NCI-H1436 treated with DMSO at 0.1 percent for 48 hours (cell line): ENCODE data around the gene PTPN4.
"Not testable (repeated sequence)": the region's sequence is repeated elsewhere in the genome, so short reads cannot be mapped to it uniquely, and the experiment has no call there.

Experiments used
- DNase-seq: peaks from one replicate; lab custom pipeline; 2025; lab: John Stamatoyannopoulos, UW

PTPN4 gene

DNA sequence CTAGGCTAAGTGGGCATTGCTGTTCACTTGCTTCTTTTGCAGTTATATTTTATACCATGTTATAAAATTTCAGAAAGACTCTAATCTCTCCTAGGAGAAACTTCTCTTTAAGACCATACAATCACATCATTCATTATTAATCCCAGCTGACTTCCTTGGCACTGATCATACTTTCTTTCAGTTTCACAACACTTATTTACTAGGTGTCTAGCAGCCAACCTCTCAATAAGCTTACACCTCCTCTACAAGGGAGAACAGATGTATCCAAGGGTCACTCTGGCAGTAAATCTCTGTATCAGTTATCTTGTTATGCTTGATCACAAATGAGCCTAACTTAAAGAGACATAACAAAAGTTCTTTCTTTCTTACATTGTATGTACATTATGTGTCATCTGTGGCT is 183.3 kb downstream of the PTPN4 start:
- no peak for DNase-seq

DNA sequence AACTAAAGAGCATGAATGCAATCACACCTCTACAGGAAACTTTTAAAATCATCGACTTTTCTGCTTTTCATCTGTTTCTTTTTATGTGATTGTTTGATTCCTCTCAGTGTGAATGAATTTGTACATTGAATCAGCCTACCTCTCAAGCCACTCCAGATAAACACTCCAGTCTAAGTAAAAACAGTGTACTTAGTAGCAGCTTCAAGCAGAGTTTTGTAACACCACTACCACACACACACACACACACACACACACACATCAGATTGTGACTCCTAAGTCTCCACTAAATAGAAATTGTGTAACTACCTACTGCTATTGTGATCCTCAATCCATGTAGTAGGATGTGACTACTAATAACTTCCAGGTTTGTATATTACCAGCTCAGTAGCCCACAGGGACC is 187.8 kb downstream of the PTPN4 start:
- no peak for DNase-seq

DNA sequence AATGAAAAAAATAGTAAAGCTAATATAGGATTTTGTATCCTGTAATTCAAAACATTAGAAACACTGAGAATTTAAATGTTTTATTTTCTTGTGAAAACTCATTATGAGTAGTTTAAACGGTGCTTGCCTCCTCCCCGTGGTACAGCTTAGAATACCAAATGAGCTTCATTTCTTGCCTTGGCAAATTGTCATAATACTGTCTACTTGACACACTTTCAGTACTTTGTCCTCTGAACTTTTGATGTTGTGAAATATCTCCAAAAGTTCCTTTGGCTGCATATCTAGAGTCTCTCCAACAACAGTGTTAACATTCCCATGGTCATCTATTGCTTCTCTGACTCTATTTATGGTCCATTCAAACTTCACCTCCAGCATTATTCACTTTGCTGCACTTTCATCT is 191.2 kb downstream of the PTPN4 start:
- no peak for DNase-seq

DNA sequence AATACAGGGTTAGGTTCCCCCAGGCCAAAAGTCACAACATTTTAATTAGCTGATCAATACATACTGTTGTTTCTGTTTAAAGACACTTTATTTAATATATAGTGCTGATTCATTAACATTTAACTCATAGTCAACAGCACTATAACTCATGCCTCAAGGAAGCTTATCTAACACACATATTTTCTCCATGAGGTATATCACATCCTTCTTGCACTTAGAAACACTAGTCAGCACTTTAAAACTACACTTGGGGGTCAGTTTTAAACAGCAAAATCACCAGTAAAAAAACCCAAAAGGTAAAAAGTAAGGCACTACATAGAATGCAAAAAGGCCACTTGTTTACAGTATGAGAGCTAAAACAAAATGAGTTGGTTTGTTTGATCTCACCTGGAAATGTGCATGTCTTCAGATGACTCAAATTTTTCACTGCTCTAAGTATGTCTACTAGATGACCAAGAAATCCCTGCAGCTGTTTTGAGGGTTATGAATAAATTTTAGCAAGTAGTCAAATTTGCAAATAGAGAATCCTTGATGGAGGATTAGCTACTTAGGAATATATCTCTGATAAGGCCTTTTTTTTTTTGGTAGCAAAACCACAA is 199.0 kb downstream of the PTPN4 start:
- DNase-seq = no peak

DNA sequence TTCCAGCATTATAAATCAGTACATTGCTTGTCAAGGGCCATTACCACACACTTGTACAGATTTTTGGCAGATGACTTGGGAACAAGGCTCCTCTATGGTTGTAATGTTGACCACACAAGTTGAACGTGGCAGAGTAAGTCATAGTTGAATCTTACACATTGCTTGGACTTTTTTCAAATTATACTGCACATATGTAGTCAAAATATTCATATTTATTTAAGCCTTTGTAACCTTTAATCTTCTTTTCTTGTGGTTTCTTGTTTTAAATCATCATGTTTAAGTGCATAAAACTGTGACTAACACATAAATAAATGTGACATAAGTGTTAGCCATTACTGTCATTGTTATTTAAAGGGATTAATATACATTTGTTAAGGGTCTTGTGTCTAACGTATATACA is 201.1 kb downstream of the PTPN4 start:
- no peak for DNase-seq

DNA sequence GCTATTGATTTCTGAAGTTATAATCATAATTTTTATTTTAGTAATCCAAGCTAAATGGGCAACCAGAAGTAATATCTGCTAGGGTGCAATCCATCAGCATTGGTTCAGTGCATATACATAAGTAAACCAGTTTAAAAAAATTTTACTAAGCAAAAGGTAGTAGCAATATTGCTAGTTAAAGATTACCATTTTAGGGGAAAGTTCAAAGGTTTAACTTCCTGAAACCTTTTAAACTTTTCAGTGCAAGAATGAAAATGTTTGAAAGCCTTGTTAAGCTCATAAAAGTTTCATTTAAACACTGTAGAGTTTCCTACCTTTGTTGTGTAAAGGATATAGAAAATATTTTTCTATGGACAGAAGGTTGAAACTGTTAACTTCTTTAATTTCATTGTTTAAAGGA is 222.2 kb downstream of the PTPN4 start:
- DNase-seq = no peak

DNA sequence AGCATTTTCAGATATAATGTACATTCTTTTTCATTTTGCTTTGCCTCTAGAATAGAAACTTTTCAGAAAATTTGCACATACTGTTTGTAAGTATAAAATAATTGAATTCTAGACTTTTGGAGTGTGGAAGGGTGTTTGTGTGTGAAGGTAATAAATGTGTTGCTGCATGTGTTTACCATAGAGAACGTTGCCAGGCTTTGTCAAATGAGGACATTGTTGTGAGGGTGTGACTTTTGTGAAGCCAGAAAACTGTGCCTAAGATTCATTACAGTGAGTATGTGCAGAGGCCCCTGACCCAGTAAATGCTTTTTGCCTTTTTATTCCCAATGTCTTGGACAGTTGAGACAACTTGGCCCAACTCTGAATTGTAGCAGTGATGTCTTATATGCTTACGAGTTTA is 222.8 kb downstream of the PTPN4 start:
- no peak for DNase-seq

DNA sequence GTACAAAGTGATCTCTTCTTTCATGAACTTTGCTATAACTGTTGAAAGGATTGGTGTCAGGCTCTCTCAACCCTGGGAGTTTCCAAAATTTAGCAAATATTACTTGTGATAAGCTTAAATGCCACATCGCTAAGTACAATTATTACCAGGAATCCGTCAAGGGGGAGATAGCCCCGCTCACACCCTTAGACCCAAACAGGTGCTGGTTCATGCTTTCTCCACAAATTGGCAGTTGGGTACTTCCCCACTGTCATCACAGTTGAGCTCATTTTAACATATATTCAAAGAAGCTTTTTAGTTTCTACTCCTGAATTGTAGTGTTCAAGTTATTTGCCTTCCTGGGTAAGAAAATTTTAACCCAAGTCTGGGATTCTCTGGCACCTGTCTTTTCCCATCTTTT is 223.4 kb downstream of the PTPN4 start:
- no peak for DNase-seq

DNA sequence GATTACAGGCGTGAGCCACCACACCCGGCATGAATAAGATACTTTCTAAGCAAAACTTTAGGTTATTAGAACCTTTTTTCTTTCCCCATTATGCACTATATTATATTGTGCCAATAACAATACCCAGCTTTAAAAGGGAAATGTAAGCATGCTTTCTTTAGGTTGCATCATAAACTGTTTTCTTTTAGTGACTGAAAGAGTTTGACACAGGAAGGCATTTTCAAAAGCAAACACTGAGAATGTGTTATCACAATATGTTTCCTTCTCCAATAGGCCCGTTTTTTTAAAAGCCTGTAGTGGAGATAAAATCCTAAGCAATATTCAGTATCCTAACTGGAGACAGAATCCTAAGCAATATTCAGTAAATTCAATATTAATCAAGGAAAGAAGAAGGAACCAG is 236.4 kb downstream of the PTPN4 start:
- DNase-seq = no peak

DNA sequence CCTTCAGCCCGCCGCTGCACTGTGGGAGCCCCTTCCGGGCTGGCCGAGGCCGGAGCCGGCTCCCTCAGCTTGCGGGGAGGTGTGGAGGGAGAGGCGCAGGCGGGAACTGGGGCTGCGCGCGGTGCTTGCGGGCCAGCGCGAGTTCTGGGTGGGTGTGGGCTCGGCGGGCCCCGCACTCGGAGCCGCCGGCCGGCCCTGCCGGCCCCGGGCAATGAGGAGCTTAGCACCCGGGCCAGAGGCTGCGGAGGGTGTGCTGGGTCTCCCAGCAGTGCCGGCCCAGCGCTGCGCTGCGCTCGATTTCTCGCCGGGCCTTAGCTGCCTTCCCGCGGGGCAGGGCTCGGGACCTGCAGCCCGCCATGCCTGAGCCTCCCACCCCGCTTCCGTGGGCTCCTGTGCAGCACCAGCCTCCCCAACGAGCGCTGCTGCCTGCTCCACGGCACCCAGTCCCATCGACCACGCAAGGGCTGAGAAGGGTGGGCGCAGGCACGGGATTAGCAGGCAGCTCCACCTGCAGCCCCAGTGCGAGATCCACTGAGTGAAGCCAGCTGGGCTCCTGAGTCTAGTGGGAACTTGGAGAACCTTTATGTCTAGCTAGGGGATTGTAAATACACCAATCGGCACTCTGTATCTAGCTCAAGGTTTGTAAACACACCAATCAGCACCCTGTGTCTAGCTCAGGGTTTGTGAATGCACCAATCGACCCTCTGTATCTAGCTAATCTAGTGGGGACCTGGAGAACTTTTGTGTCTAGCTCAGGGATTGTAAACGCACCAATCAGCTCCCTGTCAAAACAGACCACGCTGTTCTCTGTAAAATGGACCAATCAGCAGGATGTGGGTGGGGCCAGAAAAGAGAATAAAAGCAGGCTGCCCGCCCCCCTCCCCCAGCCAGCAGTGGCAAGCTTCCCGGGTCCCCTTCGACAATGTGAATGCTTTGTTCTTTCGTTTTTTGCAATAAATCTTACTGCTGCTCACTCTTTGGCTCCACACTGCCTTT is 237.5 kb downstream of the PTPN4 start:
- not testable (repeated sequence) for DNase-seq

DNA sequence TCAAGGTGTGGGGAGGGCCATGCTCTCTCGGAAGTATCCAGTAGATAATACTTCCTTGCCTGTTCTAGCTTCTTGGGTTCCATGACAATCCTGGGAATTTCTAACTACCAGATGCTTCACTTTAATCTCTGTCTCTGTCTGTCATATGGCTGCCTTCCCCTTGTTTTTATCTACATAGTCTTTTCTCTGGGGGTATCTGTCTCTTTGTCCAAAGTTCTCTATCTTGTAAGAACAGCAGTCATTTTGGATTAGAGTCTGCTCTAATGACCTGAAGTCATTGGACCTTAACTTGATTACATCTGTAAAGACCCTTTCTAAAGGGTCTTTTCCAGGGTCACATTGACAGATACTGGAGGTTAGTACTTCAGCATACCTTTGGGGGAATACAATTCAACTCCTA is 241.7 kb downstream of the PTPN4 start:
- DNase-seq = no peak

DNA sequence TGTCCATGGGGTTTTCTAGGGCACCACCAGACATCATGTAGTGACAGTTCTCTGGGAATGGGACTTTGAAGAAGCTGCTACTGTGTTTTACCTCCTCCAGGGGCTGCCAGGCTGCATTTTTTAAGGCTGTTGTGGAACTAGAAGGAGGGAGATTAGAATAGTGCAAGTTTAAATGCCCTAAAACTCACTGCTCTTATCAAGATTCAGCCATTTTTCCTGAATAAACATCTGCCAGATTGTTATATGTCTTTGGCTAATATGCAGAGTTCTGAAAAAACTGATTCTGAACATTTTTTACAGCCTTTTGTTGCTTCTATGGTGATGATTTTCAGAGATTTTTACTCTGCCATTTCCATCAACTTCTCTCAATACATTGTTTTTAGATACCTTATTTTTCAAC is 244.5 kb downstream of the PTPN4 start:
- no peak for DNase-seq

DNA sequence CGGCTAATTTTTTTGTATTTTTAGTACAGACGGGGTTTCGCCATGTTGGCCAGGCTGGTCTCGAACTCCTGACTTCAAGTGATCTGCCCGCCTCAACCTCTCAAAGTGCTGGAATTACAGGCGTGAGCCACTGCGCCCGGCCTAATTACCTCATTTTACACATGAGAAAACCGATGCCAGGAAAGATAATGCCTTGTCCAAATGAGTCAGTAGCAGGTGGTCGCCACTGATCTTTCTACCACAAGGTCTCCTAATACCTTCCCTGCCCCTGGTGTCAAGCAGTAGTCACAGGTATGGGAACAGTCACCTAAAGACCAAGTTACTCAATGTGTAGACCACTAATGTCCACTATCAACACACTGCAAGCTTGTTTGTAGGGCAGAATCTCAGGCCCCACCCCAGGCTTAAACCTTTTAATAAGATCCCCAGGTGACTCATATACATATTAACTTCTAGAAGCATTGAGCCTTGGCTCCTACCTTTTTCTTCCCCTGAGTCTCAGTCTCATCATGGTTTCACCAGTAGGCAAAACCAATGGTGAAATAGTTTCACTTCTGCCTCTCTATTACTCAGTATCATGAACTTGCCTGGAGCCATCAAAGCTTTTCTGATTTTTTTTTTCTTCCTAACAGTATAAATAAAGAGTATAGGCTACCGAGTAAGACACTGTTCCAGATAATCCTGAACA is 246.3 kb downstream of the PTPN4 start:
- no peak for DNase-seq

DNA sequence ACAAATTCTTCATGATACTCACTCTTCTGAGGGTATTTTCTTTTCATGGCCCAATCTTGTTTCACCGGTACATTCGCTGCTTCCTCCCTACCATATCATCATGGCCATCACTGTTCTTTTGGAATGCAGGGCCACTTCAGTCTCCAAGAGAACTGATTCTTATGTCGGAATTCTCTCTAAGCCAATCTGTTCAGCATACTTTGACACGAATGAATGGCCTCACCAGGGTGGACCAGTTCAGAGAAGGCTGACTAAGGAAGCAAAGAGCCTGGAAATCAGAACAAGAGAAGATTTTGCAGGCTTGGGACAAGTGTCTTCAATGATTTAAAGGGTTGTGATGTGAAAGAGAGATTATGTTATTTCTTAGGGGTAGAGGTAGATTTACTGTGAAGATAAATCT is 248.1 kb downstream of the PTPN4 start:
- DNase-seq = no peak

DNA sequence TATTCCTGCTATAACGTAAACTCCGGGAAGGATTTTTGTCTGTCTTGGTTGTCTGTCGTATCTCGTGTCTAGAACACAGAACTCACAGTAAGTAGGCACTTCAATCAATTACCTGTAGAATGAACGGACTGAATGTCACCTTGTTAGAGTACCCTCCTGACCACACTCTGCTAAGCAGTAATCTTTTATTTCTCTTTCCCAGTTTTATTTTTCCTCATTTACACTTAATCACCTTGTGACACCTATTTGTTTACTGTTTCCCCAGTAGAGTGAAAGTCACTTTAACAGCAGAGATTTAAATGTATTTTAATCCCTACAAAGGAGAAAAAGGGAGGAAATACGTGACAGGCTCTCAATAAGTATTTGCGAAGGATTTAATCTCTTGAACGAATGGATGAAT is 252.6 kb downstream of the PTPN4 start:
- no peak for DNase-seq

DNA sequence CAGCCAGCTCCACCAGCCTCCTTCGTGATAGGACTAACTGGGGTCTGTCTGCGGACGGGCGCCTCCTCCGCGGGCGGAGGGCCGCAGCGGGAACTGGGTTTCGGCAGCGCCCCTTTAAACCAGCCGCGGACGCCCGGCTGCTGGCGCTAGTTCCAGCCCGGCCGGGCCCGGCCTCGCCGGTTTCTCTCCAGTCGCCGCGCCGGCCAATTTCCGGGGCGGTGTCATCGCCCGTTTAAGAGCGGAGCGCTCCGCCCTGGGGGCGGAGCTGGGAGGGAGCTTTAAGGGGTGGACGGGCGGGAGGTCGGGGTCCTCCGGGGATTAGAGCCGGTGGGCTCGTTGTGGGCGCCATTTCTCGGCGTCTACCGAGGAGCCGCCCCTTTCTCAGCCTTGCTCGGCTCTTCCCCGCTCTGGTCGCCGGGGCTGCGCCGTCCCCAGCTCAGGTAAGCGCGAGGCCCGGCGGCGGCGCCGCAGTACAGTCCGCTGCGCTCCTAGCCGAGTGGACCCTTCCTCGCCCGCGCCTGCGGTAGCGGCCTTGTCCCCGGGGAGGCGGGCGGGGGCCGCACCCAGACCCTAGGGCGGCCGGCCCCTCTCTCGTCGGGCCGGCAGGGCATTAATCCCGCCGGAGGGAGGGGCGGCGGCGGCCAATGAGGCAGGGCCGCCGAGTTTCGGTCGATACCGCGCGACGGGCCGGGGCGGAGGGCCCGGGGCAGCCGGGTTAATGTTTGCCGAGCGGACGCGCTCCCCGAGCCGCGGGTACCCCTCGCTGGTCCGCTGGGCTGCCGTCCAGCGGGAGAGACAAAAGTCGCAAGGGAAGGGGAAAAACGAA is 253.3 kb downstream of the PTPN4 start, which contains the start of gene EPB41L5:
Gene EPB41L5, plus strand, starts transcription at position 307 of the 826 bp plus-strand sequence. CDS start 6,008 bp downstream, outside the sequence.
- peak; percentile 77 for DNase-seq

DNA sequence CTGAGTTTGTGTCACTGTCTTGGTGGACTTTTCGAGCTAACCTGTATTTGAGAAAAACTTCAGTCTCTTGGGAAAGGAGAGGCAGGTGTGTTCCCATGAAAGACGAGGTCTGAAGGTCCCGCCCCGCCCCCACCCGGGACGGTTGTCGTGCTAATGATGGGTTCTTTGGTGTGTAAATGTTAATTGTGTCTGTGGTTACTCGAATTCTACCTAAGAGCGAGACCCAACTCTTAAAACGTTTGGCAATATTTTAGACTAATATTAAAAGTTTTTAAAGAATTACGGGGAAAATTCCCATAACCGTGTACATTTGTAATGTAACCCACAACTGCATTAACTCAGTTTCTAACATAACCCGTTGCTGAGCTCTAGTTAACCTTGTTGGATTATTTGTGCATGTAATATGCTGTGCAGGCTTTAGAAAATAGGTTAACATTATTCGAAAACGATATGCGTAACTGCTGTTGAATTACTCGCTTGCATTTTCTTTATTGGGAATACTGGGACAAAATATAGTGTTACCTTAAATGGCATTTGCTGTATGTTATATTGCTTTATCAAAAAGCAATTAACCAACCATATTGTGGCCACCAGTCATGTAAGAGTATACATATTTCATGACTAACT is 254.0 kb downstream of the PTPN4 start:
- DNase-seq = no peak

DNA sequence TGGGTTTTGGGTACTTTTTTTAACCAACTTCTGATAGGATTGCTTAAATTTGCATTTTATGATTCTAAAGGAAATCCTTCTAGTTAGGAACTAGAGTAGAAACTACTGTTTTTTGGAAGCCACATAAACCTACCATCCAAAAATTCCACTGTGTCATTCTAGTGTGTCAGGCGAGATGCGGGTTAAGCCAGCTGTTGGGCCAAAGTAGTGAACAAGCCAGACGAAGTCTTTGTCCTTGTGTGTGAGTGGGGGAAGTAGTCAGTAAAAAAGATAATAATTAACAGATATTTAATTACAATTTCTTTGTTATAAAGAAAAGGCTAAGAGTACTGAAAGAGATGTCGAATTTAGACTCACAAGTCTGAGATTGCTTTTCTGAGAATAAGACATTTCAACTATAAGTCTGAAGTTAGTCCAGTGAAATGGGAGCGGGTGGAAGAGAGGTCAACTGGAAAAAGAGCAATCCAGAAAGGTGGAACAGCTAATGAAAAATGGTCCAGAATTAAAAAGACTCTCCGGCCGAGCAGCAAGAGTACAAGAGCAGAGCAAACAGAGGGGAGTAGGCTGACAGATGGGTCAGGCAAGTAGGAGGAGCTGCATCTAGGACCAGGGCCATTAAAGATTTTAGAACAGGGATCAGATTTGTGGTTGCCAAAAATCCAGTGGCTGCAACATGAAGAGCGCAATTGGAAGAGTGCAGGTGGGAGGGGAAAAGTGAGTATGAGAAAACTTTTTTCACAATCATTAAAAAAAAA is 254.7 kb downstream of the PTPN4 start:
- no peak for DNase-seq

DNA sequence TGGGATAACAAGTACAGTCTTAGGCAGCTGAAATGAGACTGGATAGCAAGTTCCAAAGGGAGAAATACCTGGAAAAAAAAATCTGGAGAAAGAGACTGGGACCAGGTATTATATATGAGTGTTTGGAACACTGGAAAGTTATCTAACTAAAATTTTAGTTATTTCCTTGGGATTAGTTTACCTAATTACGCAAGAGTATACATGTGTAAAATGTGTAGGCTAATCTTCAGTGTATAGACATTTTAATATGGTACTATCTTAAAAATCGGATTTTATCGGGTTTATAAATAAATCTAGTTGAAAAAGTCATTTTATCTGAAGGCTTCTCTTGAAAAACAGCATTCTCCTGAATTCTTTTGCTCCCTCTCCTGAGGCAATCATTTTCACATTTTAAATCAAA is 257.1 kb downstream of the PTPN4 start:
- DNase-seq = no peak

DNA sequence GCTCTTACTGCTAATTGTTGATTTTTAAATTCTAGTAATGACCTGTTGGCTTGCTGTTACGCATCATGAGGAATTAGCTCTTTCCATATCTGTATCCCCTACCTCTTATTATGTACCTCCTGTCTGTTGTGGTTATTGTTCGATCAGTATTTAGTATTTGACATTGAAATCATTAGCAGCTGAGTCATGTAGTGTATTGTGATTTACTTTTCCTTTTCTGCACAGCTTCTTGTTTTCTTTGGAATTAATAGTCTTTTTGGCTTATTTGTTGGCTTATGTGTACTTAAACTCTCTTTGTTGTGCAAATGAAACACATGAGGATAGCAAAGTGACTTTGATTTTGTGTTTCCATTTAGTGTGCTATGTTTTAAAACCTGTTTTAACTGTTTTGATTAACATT is 257.5 kb downstream of the PTPN4 start:
- DNase-seq = no peak

DNA sequence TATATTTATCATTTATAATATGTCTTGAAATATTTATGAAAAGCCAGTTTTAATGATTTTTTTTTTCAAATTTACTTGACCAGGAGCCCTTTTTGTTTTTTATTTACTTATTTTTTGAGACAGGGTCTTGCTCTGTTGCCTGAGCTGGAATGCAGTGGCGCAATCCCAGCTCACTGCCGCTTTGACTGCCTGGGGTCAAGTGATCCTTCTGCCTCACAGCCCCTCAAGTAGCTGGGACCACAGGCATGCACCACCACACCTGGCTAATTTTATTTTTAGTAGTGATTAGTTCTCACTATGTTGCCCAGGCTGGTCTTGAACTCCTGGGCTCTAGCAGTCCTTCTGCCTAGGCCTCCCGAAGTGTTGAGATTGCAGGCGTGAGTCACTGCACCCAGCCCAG is 258.8 kb downstream of the PTPN4 start:
- DNase-seq = no peak
